ENCODE results near the gene SPEF1. TPM values are rescaled to one million over a fixed set of nuclear protein-coding genes. Genes with fewer than 3 reads are reported as not detected.

The SPEF1 gene
- total RNA-seq, 1 donor from 2014 or later = 0.54 TPM

- H3K4me3 Mint-ChIP-seq = peak overlapping the region; percentile 84
- DNase-seq (ENCODE audit: low read depth, low spot score) = no peak
- TF ChIP-seq CTCF (conservative IDR thresholded peaks at IDR 0.05) = no peak
- peaks cover 32% of the 10 kb centered on the region for H3K27me3 Mint-ChIP-seq (ENCODE audit: low read depth)
- no peaks in the 10 kb centered on the region for H3K9me3 Mint-ChIP-seq
- peaks cover 43% of the 10 kb centered on the region for H3K4me1 Mint-ChIP-seq
- peak overlapping the region; percentile 86 for H3K27ac Mint-ChIP-seq (ENCODE audit: unreplicated experiment)
- peaks cover 2% of the 10 kb centered on the region for H3K36me3 Mint-ChIP-seq (ENCODE audit: low read depth)
These were observed 1.8 kb upstream of the SPEF1 start for GRCh38 chr20:3783068-3783489.

GRCh38 chr20:3782597-3782996, 1.3 kb upstream of the SPEF1 start:
- H3K36me3 Mint-ChIP-seq (ENCODE audit: low read depth) = peaks cover 2% of the 10 kb centered on the region
- no peak for DNase-seq (ENCODE audit: low read depth, low spot score)
- H3K27ac Mint-ChIP-seq (ENCODE audit: unreplicated experiment) = no peak overlapping the region
- peaks cover 42% of the 10 kb centered on the region for H3K4me1 Mint-ChIP-seq
- no peaks in the 10 kb centered on the region for H3K9me3 Mint-ChIP-seq
- peaks cover 37% of the 10 kb centered on the region for H3K27me3 Mint-ChIP-seq (ENCODE audit: low read depth)
- no peak for TF ChIP-seq CTCF (conservative IDR thresholded peaks at IDR 0.05)
- H3K4me3 Mint-ChIP-seq = peak overlapping the region; percentile 63

- Mint-ChIP-seq H3K4me3 (peak overlapping the region; percentile 35), H3K27ac (ENCODE audit: unreplicated experiment) (no peak overlapping the region), H3K4me1 (peaks cover 27% of the 10 kb centered on the region), H3K36me3 (ENCODE audit: low read depth) (peaks cover 2% of the 10 kb centered on the region), H3K9me3 (no peaks in the 10 kb centered on the region), H3K27me3 (ENCODE audit: low read depth) (peaks cover 64% of the 10 kb centered on the region)
- TF ChIP-seq CTCF (conservative IDR thresholded peaks at IDR 0.05) = no peak
- no peak for DNase-seq (ENCODE audit: low read depth, low spot score)
These were observed 2.3 kb downstream of the SPEF1 start for GRCh38 chr20:3778976-3779375.

- no peaks in the 10 kb centered on the region for H3K9me3 Mint-ChIP-seq
- DNase-seq (ENCODE audit: low read depth, low spot score) = peak; percentile 37
- peaks cover 64% of the 10 kb centered on the region for H3K27me3 Mint-ChIP-seq (ENCODE audit: low read depth)
- H3K4me1 Mint-ChIP-seq = peaks cover 22% of the 10 kb centered on the region
- H3K36me3 Mint-ChIP-seq (ENCODE audit: low read depth) = no peaks in the 10 kb centered on the region
- H3K27ac Mint-ChIP-seq (ENCODE audit: unreplicated experiment) = no peak overlapping the region
- peak overlapping the region; percentile 65 for H3K4me3 Mint-ChIP-seq
- no peak for TF ChIP-seq CTCF (conservative IDR thresholded peaks at IDR 0.05)
These were observed 3.3 kb downstream of the SPEF1 start for GRCh38 chr20:3777716-3778629.

- Mint-ChIP-seq H3K27me3 (ENCODE audit: low read depth) (peaks cover 66% of the 10 kb centered on the region), H3K36me3 (ENCODE audit: low read depth) (no peaks in the 10 kb centered on the region)
- TF ChIP-seq CTCF (conservative IDR thresholded peaks at IDR 0.05) = no peak
These were observed 3.9 kb downstream of the SPEF1 start for GRCh38 chr20:3777381-3777715.

More at GRCh38 chr20:3777381-3777715, 3.9 kb downstream of the SPEF1 start:
- DNase-seq (ENCODE audit: low read depth, low spot score) = no peak
- no peak overlapping the region for H3K27ac Mint-ChIP-seq (ENCODE audit: unreplicated experiment)
- H3K4me3 Mint-ChIP-seq = peak overlapping the region; percentile 54
- H3K9me3 Mint-ChIP-seq = no peaks in the 10 kb centered on the region
- peaks cover 16% of the 10 kb centered on the region for H3K4me1 Mint-ChIP-seq

Data from neural crest cell (in vitro differentiated cells).